A673 (cell line): Measurements from ENCODE around the gene APC2.

Experiments used
- CTCF ChIP-seq: fragments of 300-800, 200-600 bp; sonication (generic); conservative IDR thresholded peaks from 2 replicates; pipeline ENCODE4 v1.5.1; 2017; ENCODE audit warnings: low read depth, mild to moderate bottlenecking, antibody characterized with exemption, low read length, moderate library complexity, mixed read lengths
- EZH2 ChIP-seq: fragments of 200-600 bp; sonication (generic); IDR thresholded peaks from 2 replicates; pipeline ENCODE4 v1.6.1; 2017; ENCODE audit warnings: borderline replicate concordance, low read depth, mild to moderate bottlenecking, mixed read lengths, antibody characterized with exemption, low read length; ENCODE audit not compliant: poor library complexity, severe bottlenecking

GRCh38 chr19:1432507-1432887 is 17.4 kb upstream of the APC2 start:
- TF ChIP-seq CTCF = no peak
- no peak for TF ChIP-seq EZH2
